CD1c-positive myeloid dendritic cell (primary cell): Measurements from ENCODE around the gene SLC12A5.

Source experiments
- DNase-seq: peaks from one replicate; pipeline ENCODE4 v3.0.0-alpha.2; 2016; ENCODE audit errors: extremely low spot score

The SLC12A5 gene

DNA sequence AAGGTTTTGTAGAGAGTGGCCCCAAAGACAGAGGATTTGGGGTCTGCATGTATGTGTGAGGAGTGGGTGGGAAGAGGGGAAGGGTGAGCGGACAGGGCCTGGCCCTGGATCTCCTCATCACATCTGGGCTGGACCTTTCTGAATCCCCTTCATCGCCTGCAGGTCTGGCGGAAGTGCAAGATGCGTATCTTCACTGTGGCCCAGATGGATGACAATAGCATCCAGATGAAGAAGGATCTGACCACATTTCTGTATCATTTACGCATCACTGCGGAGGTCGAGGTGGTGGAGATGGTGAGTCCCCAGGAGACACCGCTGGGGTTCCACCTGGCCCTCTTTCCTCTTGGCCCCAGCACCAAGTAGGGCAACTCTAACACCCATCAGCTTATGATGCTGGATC, 24.4 kb downstream of the SLC12A5 start:
- DNase-seq: no peak

DNA sequence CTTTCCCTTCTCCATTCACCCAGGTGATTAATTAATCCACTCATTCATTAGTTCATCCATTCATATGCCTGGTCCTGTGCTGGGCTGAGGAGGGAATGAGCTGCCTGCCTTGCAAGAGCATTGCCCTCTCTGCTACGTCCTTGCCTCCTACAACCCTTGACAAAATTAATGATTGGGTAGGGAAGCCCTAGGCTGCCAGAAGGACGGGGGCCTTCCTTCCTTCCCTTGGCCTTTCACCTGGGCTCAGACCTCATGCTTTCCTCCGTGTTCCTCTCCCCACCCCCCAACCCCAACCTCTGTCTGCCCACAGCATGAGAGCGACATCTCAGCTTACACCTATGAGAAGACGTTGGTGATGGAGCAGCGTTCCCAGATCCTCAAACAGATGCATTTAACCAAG, 25.6 kb downstream of the SLC12A5 start:
- no peak for DNase-seq

DNA sequence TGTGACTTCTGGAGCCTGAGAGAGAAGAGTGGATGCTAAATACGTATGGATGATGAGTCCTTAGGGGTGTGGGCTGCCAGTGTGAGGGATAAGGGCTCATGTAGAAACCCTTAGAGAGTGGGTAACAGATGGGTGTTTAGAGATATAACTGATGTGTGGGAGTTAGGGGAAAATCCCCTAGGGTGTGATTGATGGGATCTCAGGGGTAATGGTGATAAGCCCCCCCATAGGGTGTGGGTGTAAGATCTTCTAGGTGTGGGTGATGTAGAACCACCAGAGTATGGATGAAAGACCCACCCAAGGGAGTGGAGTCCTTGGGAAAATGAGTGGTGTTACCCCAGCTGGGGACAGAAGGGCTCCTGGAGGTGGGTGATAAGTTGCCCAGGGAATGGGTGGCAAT, 26.3 kb downstream of the SLC12A5 start:
- no peak for DNase-seq

DNA sequence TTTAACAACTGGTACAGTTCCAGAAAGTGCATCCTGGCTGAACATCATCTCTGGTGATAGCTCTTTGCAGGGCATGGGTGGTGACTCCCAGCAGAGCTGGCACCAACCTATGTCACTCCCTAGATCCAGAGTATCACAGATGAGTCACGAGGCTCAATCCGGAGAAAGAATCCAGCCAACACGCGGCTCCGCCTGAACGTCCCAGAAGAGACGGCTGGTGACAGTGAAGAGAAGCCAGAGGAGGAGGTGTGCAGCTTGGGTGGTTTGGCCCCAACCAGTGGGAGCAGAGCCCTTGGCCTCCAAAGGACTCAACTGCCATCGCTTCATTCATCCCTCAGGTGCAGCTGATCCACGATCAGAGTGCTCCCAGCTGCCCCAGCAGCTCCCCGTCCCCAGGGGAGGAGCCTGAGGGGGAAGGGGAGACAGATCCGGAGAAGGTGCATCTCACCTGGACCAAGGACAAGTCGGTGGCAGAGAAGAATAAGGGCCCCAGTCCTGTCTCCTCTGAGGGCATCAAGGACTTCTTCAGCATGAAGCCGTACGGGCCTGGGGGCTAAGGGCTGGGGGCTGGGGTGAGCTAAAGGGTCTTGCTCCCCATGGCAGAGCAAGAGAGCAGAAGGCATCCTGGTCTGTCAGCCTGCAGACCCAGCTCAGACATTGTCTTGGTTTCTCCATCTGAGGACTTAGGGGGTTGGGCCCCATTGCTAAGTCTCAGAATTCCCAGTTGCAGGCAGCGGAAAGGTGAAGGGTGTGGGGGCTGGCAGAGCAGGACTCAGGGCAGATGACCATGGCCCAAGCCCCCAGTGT, 27.2 kb downstream of the SLC12A5 start:
- DNase-seq: no peak

DNA sequence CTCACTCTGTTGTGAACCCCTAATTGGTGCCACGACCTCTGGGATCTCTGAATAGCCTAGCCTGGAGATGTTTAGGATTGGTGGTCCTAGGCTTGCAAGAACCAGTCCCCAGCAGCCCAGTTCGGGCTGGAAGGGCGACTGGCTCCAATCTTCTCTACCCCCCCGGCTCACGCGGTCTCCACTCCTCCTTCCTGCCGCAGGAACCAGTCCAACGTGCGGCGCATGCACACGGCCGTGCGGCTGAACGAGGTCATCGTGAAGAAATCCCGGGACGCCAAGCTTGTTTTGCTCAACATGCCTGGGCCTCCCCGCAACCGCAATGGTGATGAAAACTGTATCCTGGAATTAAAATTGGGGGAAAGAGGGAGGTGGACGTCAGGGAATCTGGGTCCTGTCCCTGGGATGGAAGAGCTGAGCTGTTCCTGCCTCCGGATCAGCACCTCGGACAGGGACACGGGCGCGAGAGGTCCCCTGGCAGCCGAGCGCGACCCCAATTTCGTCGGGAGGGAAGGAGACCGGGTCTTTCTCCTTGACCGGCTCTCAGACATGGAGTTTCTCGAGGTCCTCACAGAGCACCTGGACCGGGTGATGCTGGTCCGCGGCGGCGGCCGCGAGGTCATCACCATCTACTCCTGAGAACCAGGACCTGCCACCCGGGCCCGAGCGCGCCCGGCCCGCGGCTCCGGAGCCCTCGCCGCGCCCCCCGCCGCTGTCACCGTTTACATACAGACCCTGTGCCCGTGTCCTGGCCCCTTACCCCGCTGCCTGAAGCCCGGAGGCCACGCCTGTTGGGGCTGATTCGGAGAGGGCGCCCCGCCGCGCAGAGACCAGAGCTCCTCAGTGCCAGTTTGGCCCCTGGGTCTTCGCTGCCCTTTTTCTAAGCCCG, 28.2 kb downstream of the SLC12A5 start:
- DNase-seq: peak; percentile 24

DNA sequence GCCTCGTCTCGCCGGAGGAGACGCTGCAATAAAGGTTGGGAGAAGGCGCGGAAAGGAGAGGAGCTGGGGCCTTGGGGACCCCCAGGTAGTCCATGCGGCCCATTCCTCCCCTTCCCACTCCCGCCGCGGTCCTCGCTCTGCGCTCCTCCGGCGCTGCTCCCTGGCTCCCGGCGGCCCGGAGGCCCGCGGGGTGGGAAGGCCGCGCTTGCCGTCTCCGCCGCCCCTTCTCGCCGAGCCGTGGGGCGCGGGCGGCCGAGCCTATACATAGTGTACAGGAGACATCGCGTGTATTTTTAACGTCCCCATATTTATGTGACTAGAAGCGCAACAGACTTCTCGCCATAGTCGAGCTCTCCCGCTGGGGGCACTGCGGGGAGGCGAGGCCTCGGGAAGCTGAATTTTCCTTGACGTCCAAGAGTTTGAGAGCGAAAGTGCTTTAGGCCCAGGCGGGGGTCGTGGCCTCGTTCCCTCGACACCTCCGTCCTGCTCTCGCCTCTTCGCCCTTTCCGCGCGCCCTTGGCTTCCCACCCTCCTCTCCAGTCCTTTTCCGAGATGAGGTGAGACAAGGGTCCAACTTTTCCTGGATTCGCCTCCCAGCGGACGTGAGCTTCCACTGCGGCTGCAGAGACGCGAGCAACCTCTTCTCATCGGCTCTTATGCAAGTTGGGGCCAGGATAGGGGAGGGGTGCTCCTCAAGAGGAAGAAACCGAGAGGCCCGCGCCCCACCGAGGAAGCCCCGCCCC, 29.0 kb downstream of the SLC12A5 start:
- DNase-seq: peak; percentile 52

DNA sequence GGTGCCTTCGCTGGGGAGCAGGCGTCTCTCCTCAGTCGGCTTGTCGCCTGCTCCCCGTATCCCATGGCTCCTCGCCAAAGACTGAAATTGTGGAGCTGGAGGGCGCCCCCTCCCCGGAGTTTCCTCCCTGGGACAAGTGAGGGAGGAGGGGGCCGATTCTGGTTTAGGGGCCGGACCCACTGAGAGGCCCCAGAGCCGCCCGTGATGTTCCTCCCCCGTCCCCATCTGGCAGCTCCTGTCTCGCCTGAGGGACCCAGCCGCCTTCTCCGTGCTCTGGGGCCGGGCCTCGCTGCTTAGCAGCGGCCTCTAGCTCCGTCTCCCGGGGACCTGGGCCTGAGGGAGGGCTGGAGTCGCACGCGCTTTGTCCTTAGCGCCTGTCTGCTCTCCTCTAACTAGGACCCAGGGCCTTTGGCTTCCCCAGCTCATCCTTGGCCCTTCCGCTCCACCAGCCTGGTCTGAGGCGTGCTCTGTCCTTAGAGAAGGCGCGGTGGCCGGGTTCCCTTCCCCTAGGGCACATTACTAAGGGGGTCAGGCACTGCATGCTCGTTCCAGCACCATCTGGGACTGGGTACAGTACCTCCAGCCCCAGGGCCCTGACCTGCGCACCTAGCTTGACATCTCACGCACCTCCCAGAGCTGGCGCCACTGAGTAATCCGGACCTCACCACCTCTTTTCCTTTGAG, 29.7 kb downstream of the SLC12A5 start:
- DNase-seq: no peak

DNA sequence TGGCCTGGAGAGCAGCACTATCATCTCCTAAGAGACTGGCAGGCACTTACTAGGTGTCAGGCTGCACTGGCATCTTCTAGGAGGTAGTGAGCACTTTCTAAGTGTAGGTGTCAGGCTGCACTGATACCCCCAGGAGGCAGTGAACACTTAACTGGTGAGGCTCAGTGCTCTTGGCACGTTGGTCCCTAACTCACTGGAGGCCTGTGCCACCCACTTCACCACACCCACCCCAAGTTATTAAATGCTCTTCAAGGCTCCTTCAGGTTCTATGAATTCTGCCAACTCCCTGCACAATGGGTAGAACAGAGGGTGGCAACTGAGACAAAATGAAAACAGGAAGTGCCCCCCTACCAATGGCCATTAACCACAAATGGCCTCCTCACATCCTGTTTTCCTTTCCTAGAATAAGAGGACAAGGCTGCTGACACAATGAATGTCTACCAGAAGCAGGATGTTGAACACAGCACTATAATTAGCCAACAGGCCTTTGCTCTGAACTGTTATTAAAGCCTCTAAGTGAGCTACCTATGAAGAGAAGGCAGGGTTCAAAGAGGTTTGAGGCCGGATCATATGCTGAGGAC, 31.4 kb downstream of the SLC12A5 start:
- peak; percentile 89 for DNase-seq

DNA sequence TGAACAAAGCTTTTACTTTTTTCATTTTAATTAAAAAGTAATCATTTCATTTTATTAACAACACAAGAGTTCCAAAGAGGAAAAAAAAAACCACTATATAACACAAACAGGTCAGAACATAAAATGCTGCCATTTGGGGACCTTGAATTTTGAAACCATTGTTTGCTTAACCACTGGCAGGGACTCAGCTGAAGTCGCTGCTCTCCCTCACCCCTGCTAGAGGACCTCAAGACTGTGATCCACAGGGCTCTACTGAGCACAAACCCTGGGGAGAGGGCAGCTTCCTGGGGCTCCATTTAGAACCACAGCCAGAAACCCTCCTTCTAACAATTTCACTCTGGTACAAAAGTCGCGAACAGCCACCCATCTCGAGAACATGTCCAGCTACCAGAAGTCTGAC, 32.0 kb downstream of the SLC12A5 start:
- no peak for DNase-seq

DNA sequence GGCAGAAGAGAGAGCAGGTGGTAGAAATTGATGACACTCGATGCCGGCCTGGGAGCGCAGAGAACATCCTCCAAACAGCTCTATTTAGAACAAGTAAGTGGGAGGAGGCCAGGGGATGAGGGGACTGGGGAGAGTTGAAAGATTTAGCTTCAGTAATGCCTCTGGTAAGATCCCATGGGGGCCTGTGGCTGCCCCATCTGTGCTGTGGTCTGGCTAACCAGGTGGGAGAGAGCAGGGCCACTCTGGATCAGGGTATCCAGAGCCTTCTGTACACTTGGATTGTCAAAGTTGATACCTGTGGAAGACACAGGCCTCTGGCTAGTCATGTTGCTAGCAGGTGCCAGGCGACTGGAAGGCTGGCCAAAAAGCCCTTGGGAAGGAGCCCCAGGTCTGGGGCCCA, 33.1 kb downstream of the SLC12A5 start:
- DNase-seq: no peak

DNA sequence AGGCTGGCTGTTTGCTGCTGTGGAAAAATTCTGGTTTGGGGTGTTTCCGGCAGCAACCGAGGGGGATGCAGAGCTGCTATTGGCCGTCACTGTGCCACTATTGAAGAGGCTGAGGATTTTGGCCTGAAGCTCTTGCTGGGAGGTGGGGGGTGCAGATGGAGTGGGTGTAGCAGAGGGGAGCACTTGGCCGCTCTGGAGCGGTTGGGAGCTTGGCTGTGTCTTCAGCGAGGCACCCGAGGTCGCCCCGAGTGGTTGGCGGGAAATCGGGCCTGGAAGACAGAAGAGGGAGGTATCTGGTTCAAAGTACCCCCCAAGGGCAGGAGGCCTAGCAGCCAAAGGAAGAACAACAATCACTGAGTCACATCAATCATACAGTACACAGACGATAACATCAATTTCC, 33.6 kb downstream of the SLC12A5 start:
- no peak for DNase-seq

DNA sequence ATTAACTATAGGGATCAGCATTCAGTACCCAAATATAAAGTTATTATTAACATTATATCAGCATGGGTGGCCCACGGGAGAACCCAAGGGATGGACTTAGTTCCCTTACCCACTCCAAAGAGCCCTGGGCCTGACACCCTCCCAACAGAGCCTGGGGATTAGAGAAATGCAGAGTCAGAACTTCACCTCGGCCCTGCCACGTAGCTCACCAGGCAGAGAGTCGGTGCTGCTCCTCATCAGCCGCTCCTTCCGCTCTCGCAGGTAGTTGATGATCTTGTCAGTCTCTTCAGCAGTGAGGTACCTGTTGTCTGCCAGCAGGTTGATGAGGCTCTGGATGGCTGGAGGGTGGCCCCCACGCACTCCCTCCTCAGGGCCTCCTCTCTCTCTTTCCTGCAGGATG, 34.1 kb downstream of the SLC12A5 start:
- no peak for DNase-seq

DNA sequence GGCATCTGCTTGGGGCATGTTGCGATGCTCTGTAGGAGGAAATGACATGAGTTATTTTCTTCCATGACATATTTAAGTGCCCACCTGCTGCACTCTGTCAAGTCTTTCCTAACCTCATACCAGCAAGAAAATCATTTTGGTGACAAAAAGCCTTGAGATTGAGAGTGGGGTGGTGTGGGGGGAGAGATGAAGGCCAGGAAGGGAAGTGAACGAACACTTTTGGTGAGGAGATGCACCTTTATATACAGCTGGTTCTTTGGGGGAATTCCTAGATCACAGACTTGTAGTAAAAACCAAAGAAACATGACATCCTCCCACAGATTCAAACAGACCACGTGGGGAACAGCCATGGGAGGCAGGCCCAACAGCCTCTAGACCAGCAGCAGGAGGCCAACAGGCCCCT, 34.6 kb downstream of the SLC12A5 start:
- no peak for DNase-seq

DNA sequence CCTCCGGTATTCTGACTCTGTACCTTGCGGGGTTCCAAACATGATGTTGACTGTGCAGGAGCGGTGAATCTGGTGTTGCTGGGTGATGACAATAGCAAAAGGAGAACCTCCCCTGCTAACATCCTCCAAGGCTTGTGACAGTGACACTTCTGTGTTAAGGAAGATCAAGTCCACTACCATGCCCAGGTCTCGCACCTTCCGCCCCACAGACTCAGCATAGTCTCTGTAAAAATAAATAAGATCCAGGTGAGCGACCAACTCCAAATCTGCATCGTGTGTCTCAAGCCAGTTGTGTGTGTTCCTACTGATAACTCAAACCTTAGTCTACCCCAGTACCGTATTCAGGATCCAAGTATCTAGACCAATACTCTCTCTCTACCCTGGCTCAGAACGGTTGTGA, 36.0 kb downstream of the SLC12A5 start:
- DNase-seq: no peak

DNA sequence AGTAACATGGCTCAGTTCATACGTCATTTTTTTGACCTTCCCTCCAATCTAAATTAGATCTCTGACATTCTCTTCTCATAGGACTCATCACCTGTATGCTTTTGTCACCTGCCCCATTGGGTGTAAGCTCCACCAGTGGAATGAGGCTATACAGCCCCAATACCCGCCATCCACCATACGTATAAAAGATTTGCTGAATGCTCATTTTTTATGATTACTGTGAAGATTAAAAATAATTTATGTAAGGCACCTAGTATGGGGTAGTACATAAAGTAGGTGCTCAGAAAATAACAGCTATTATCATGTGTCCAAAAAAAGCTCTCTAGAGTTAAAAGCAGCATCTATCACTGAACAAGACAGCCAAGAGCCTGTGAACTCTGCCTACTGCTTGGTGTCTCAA, 36.7 kb downstream of the SLC12A5 start:
- DNase-seq: no peak

DNA sequence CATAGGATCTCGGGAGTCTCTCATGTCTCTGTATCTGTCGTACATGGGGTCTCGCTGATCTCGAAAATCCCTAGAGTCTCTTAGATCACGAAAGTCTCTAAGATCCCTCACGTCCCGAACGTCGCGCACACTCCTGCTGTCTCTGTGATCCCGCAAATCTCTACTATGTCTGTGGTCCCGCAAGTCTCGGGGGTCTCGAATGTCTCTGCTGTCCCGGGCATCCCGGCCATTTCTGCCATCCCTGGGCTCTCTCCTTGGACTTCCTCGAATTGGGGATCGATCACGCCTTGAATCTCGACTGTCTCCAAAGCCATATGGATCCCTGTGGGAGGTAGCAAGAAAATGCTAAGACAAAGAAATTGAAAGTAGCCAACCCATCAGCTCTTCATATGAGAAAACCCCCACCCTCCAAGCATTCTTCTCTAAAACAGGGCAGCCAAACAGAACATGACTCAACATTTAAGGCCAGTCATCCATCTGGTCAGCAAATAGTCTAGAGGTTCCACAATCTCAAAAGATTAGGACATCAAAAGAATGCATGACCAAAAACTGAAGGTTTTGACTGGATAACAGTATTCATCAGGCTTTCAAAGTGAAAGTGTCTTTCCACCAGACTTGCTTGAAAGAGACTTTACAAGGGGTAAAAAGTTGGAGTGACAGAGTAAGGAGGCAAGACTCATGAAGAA, 41.3 kb downstream of the SLC12A5 start:
- DNase-seq: peak; percentile 39

DNA sequence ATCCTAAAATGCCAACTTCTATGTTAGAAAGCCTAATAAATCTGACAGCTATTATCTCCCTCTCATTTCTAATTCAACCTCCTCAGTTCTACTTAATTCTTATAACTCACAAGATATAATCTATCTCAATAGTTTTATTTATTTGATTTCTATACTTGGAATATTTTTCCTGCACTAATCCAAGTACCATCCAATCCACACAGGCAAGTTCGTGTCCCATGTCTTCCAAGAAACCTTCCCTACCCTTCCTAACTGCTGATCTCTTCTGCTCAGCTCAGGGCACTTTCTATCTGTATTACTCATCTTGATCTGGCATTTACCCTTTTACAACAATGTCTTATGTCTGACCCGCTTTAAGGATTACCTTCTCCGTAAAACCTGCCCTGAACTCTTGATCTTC, 42.6 kb downstream of the SLC12A5 start:
- no peak for DNase-seq

DNA sequence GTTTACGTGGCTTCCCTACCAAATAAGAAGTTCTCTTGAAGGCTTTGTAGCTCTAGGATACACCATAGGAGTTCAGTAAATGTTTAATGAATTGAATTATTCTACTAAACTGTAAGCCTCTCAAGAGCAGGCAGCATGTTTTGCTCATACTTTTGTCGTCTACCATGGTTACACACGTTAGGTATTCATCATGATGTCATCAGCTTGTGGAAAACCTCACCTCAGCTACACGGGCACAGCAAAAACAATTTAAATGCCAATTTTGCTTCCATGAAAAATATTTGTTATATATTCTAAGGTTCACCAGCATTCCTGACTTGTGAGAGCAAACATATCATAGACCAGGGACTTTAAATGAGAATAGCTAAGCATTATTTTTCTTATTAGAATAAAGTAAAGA, 44.0 kb downstream of the SLC12A5 start:
- no peak for DNase-seq

DNA sequence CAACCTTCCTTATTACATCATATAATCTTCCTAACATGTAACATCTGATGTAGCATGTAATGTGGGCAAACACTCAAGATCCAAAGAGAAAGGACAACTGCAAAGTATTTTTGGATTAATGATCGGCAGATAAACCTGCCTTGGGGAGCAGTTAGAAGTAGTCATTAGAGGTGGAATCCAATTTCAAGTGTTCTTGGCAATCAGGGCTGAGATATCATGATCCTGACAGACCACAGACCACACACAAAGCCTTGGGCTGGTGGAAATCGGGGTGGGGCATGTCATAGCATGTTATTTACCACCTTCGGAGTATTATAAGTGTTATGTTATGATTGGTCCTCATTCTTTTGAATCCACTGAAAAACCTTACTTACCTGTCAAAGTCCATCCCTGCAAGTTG, 44.4 kb downstream of the SLC12A5 start:
- DNase-seq: no peak

DNA sequence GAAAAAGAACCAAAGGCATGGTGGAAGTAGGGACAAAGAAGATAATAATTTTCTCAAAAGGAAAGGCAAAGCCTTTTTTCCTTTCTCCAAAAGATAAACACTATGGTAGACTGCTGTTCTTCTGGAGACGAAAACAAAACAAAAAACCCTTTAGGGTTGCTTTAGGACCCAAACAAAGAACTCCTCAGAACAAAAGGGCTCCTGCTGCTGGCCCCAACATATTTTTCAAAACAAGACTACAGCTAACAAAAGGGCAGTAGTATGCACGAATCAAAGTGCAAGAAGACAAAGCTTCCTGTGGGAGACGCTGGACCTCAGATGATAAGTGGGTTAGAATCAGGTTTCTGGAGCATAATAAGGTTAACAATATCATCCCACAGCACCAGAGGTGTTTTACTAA, 45.0 kb downstream of the SLC12A5 start:
- no peak for DNase-seq

DNA sequence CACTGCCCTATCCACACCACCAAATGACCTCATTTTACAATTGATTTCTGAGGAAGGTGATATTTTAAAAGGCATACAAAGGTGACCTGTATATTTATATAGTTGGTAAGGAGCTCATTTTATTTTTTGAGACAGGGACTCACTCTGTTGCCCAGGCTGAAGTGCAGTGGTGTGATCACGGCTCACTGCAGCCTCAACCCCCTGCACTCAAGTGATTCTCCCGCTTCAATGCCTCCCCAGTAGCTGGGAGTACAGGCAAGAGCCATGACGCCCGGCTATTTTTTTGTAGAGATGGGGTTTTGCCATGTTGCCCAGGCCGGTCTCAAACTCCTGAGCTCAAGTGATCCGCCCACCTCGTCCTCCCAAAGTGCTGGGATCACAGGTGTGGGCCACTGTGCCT, 47.8 kb downstream of the SLC12A5 start:
- no peak for DNase-seq
